M059J (cell line): ENCODE data around the gene TXLNB. TPM values are rescaled to one million over a fixed set of nuclear protein-coding genes. Genes with fewer than 3 reads are reported as not detected.

Source experiments
- DNase-seq: peaks from one replicate; pipeline ENCODE4 v3.0.0-alpha.2; 2012; ENCODE audit warnings: low read depth
- total RNA-seq: library from RNA; depleted of rRNA; stranded (reverse); fragments of >200 nt; shearing (Covaris generic); gene quantifications from 2 replicates; pipeline ENCODE4 v1.2.3, GENCODE V29; 2014

TXLNB gene
- total RNA-seq, 1 experiment from 2014 or later = 0.17 TPM

DNA sequence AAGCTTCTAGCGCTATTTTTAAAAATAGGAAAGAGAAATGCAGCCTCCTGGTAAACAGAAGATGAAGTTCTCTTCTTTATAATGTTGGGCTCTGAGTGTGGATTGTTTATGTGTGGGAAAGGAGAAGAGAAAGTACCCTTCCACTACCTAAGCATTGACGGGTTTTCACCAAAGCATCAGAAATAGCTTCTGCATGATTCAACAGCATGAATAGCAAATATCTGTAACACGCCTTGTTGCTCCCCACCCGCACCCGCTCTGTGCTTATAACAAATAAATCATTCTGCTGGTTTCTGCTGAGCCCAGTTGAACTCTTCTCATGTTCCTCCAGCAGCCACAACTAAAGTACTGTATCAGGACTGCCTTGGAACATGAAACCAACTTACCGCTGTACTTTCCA lies 20.7 kb downstream of the TXLNB start:
- DNase-seq = peak; percentile 43

DNA sequence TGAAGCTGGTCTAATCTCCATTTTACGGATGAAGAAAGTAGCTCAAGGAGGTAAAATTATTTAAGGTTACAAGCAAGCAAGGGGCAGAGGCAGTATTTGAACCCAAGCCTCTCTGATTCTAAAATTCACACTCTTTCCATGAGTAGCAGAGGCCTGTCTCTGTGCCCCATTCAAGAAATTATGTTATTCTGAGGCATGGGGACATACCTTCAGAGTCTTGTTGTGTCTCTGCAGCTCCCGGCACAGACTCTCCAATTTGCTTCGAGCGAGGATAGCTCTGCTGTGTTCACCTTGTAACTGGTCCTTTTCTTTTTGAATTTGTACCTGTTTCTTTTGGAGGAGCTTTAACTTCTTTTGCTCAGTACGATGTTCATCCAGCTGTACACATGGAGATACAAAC lies 21.5 kb downstream of the TXLNB start:
- DNase-seq = no peak

DNA sequence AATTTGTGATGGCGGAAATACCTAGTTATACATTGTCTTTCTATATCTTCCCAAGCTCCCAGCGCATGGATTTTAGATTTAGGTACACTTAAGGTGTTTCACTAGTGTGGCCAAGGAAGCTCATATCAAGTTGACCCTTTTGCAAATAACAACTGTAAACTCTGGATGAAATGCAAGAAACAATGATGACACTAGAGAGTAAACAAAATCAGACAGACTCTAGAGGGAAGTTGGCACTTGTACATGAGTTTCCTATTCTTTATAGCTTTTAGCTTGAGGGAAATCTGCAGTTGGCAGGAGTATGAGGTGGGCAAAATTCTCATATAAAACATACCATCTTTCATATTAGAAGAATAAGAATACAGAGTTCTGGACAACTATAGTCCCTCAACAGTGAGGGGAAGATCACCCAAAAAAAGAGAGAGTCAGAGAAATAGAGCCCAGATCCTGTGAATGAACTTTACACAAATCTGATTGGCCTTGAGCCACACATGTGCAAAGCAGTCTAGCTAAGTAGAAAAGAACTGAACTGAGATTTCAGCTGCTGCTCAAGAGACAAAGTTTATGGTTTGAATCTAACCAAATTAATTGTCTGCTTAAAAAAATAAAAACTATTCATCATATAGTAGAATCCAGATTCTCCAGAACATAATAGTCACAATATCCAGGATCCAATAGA lies 26.1 kb downstream of the TXLNB start:
- no peak for DNase-seq

DNA sequence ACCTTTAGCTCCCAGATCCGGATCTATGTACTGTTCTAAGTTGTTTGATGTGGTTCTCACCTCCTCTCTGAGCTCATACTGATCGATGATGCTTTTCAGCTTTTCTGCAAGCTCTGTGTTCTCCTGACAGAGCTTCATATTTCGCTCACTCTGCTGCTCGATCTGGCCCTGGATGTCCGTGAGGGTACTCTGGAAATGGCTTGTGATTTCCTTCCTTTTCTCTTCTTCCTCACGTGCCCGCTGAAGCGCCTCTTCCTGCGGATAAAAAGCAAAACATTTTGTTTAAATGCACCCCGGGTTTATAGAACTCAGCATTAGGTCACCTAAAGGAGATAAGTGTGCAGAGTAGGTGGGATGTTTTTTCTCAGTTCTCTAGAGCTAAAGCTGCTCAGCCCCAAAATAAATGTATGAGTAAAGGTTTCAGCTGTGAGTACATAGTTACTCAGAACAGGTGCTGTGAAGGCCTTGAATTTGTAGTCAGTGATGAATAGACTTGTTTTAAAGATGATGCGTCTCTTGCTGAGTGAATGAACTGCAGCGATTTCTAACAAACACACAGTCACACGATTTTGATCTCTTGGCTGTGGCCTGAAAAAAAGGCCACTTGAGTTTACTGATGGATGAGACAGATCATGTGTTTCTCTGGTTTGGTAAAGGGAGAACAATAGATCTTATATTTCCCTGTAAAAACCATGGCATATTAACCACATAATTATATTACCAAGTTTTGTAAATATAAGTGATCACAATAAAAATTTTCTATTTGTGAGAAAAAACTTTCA lies 29.1 kb downstream of the TXLNB start:
- DNase-seq = no peak

DNA sequence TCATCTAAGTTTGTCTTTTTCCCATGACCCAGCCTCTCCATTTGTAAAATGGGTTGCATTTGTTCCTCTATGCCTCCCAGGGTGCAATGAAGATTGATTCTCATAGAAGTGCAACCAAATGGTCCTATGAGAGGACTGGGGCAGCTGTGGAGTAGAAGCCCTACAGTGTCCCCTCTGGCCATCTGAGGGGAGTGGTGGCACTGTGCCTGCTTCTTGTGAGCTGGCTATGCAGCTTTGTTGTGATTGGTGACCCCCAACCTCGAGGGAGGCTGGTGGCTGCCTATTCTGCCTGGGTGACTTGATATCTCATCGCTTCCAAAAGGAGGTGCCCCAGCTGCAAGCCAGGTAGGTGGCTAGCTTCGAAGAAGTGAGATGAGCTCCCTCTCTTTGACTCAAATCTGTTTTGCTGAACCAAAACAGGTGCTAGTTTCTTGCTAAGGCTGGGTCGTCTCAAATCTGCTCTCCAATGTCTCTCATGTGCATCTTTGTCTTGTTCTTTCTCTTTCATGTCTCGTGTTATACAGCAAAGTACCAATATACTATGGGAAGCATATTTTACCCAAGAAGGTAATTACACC lies 33.9 kb downstream of the TXLNB start:
- no peak for DNase-seq

DNA sequence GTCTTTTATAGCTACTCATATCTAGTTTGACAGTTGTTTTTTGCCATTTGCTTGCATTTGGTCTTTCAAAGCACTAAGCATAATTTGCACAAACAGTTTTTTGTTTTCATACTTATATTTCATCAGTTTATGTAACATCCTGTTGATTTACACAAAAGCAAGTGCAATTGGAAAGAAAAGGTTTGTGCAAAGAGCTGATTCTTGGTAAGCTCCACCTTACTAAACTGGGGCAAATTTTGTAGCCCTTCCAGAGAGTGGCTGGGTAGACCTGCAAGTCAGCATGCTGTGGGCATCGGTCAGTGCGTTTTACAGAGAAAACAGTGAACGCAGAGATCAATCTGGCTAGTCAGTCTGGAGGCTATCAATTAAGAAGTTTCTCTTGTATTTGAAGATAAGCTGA lies 34.5 kb downstream of the TXLNB start:
- DNase-seq = no peak

DNA sequence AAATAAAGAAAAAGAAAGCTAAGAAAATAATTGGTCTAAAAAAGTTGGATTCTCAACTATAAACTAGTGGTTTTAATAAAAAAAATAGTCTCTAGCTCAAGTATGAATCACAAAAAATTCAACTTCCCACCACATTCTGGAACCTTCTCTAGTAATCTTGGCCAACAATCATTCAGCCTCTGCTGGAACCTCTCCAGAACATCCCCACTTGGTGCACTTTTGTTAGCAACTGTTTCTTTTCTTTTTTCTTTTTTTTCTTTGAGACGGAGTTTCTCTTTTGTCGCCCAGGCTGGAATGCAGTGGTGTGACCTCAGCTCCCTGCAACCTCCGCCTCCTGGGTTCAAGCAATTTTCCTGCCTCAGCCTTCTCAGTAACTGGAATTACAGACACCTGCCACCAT lies 35.7 kb downstream of the TXLNB start:
- peak; percentile 71 for DNase-seq

DNA sequence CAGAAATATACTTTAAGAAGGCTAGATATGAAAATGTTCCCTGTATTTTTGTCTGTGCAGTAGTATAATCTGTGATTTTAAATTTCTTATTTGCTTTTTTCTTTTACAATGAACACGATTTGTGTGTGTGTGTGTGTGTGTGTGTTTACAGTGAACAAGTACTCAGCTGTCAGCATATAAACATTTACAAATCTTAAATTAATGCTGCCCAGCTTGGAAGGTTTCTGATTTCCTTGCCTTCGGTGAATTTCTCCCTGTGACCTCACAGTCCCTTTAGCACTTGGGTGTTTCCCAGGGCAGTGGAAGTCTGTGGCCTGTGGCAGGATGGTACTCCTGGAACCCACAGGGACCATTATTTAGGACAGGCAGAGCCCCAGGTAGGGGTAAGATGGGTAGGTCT lies 37.6 kb downstream of the TXLNB start:
- peak; percentile 25 for DNase-seq

DNA sequence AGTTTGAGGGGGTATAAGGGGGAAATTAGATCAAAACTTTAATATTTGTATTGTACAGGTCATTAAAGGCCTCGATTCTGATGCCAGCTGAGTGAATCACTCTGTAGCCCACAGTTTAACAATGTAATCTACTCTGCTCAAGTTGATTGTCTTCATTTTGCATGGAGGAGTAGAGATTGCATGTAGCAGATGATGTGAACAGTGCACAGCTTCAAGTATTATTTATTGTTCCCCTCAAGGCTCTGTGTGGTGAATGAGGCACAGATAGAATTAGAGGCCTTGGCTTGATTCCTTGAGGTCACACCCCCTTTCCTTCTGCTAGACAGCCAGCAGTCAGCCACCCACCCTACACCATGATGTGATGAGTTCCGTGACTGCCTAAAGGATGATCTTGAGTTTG lies 38.1 kb downstream of the TXLNB start:
- peak; percentile 35 for DNase-seq

DNA sequence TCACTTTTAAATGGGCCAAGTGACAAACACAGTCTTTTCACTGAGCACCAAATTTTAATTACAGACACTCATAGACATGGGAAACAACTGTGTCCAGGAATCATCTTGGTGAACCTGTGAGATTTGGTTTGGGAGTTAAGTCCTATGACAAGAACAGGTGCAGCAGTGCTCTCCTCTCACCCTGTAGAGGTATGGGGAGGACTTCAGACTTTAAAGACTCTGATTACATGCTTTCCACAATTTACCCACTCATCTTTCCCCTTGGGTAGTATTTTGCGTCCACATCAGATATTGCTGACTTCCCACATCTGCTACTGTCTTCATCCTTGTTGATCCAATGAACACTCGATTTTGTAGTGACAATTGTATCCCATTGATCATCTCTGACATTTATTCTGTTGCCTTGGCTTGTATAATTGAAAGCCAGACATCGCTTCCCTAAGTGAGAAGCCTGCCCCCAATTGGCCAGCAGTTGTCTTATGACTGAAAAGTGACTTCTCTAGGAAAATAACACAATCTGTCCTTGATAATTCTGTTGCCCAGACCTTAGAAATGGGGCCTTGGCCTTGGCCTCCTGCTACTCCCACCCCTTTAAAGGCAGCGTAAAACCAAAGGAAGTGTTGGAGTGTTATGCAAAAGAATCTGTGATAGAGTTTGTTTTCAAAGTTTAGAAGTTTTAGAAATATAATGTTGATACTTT lies 40.0 kb downstream of the TXLNB start:
- DNase-seq = no peak

DNA sequence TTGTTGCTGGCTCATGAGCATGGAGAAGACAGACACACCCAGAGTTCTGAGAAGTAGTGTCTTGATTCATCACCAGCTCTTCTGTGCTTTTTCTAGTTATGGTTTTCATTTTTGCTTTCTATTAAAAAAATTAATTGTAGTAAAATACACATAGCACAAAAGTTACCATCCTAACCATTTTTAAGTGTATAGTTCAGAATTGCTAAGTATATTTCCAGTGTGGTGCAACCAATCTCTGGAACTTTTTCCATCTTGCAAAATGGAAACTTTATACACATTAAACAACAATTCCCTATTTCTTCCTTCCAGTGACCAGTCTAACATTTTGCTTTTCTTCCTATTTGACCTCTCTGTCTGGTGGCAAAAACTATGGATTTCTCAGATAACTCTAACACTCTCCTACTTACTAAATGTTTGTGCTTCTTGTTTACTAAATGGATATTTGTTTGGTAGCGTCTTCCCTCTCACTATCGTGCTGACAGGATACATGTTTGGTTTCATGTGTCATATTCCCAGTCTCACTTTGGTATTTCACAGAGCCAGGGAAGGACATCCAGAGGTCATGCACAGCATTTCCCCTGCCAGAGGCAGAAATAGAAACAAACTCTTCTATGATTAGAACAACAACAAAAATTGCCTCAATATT lies 40.6 kb downstream of the TXLNB start:
- no peak for DNase-seq

DNA sequence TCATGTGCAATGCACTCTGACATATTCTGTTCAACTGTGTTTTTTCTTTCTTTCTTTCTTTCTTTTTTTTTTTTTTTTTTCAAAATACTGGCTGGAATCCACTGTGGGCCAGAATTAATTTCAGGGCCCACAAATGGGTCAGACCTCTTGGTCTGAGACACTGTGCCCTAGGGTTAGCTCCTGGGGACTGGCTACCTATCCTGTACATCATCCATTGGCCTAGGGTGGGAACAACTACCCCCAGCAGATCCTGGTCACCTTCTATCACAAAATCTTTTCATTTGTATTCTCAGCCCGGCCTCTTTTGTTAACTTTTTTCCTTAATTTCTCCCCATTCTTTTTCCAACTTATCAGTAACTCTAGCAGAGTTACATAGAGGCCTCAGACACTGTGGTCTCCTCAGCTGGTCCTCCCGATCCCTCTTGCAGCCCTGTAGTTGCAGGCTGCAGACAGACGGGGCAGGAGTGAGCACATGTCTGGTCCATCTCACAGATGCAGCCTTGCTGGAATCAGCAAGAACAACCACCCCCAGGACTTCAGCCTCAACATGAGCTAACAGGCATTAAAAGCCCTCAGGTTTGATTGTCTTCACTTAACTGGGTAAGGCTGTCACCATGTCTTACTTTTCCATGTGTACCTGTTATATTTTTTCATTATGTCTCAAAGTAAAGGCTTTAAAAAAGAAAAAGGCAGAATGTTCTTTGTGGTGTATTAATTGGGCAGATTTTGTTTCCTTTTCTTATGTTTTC lies 41.3 kb downstream of the TXLNB start:
- peak; percentile 52 for DNase-seq

DNA sequence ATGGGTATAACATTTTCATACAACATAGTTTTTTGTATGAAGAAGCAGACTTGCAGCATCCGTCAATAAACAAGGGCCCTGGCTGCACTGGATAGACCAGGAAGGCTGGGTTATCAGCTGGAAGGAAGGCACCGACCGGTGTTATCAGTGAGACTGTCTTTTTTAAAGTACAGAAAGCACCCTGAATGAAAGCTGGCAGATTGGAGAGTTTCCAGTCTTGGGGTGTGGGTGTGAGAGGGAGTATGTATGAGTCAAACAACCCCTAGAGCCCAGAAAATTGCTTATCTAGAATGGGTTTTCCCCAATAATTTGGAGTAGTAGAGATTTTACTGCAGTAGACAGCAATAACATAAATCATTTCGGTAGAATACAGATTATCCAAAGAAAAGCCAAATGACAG lies 42.4 kb downstream of the TXLNB start:
- no peak for DNase-seq

DNA sequence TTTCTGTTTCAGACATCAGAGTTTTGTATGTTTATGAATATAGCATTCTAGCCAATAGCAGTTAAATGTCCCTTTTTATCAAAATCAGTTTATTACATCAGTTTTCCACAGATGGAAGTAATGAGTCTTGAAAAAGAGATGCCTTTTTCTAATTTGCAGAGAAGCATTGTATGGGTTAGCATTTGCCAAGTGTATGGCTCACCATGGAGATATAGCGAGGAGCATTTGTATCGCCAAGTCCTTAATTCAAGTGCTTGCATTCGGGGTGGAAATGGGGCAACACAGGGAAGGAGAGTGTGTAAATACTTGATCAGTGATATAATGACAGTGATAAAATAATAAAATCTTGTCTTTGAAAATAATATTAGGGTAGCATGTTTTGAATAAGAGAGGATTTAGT lies 42.9 kb downstream of the TXLNB start:
- no peak for DNase-seq

DNA sequence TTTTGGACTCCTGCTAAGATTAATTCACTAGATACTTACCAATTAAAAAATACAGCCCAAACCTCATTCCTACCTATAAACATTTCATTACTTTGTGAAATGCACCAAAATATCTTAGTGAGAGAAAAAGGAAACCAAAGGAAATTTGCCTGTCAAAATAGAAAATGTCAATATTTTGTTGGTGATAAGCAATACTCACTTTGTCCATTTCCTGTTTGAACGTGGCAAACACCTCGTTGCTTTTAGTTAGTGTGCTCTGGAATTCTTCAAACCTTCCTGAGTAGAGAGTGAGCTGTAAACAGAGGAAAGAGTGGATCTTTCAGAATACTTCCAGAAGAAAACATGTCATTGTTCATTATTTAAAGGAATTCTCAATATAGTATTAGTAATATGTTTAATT lies 44.2 kb downstream of the TXLNB start:
- no peak for DNase-seq

DNA sequence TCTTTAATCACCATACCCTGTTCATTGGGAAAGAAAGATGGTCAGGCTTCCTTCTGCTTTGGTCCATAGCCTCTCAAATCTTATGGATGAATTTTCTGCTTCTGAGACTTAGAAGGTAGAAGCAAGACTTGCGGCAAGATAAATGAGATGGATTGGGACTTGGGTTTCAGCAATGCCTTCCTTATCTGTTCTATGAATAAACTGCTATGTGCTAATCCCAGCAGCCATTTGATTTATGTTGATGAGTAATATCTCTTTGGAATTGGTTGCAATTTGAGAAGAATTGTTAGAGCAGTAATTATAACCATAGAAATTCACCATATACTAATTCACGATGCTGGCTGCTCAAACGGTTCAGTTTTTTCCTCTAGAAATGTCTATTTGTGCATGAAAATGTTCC lies 48.3 kb downstream of the TXLNB start:
- no peak for DNase-seq

DNA sequence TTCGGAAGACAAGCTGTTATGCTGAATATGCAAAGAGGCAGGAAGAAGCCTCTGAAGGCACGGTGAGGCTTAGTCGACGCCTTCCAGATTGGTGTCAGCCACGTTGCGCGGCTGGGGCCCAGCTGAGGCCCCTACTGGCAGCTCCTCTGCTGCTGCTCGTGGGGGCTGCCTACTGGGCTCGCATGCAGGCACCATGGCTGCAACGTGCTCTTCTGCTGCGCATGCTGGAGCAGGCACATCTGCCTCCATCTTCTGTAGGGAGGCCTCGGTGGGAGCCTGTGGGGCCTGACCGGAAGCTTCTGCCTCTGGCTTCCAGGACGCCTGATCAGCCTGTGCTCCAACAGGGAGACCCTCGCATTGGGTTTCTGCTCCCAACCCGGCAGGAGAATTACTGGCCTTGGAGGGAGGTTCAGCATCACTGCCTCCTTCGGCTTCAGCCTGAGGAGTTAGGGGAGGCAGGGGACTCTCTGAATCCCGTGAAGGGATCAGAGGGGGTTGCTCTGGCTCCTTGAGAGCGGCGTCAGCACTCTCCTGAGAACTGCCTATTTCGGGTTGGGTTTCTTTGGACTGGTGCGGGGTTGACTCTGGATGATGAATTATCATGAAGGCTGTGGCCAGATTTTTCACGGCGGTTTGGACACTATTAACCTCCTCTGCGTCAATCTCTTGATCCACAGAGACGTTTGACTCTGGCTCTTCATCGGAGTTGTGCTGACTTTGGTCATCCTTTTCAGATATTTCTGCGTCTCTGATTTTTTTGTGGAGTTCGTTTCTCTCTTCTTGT lies 49.1 kb downstream of the TXLNB start:
- no peak for DNase-seq

DNA sequence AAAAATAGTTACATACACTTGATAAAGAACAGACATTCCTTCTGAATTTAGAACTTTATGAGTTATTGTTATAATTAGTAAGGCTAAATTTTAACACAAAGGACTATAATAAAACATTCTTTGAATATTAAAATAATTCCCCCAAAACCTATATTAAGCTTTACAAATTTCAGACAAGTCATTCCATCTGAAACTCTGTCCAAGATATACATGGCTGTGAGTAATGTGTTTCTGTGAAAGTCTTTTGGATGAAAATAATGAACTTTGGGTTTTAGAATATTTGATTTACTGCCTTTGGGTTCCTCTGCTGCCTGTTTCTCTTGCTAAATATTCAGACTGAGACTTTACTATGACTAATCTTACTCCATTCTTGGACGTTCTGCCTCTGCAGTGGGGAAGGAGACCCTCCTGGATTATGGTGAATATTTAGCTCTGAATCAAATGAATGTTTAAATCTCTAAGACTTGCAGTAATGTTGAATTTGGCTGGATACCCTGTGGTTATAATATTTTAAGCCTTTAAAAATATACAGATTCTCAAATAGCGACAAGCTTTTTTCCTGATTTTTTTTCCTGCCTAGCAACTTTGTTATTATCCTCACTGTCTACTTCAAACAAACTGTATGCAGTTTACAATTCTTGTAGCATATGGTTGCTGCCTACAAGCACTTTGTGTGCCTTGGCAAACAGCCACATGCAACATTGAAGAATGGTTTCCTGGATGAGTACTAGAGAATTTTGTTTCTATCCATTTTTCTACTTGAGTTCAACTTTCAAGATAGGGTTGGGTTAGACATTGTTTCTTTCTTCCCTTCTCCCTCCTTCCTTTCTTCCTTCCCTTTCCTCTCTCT lies 51.4 kb downstream of the TXLNB start:
- peak; percentile 32 for DNase-seq

DNA sequence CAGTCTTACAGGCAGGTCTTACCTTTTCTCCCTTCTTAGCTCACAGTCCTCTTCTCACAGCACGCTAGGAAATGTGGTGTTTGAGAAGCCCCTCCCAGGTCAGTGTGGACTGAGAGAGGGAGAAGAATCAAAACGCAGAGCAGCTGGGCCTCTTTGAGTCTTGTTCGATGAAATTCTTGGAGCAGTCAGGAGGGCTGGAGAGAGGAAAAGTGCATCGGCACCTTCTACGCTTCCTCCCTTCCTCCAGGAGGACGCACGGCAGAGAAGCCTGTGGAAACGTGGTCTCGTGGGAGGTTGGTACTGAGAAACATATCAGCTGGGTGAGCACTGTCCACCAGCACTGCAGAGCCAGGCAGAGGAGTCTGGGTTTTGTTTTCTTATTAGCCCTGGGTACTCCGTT lies 52.7 kb downstream of the TXLNB start:
- no peak for DNase-seq

DNA sequence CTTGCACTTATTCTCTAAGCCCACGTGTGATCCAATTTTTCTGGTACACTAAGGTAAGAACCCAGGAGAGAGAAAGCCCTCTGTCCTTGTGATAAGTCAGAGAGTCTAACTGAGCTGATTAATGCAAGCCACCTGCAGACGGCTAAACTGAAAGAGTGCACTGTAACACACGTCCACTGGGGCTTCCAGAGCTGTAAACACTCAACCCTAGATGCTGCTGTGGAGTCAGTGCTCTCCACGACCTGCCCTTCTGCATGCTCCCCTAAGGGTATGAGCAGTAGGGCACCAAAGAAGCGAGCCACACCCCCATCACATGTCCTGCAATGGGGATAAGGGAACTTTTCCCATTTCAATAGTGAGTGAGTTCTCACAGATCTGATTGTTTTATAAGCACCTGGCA lies 55.7 kb downstream of the TXLNB start:
- DNase-seq = no peak
